SK-MEL-5 (cell line): Measurements from ENCODE around the gene GLIS1. TPM values are rescaled to one million over a fixed set of nuclear protein-coding genes. Genes with fewer than 3 reads are reported as not detected.
"Not testable (repeated sequence)": the region's sequence is repeated elsewhere in the genome, so short reads cannot be mapped to it uniquely, and the experiment has no call there.

ENCODE experiments used
- DNase-seq: peaks from one replicate; pipeline ENCODE4 v3.0.0-alpha.2; 2016; ENCODE audit warnings: low read depth, low spot score
- in situ Hi-C: cut with HindIII; loops from 2 replicates; pipeline ENCODE4 v1.10.0; 2016; ENCODE audit warnings: low sequenced_read_pairs, high pct_unique_total_duplicates, low pct_unique_long_range_greater_than_20kb
- total RNA-seq: library from RNA; depleted of rRNA; stranded (reverse); fragments of >200 nt; shearing (Covaris generic); gene quantifications from 2 replicates; pipeline ENCODE4 v1.2.3, GENCODE V29; 2014

The GLIS1 gene
- total RNA-seq, 1 experiment from 2014 or later = 0.16 TPM

DNA sequence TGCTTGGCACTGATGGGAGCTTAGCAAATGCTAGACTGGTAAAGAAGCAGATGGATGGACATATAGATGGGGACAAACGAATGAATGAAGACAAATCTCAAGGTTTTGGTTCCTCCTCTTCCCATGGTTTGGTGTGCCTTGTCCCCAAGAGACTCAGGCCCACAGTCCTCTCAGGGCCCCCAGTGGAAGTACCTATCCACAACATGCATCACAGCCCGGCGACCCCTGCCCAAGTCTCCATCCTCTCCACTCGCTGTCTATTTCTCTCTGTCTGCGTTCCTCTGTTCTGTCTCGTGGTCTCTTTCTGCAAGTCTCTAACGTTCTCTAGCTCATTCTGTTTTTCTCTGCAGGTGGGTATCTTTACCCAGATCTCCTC, 85.8 kb downstream of the GLIS1 start:
- in situ Hi-C loops = no loop called here
- DNase-seq = no peak

DNA sequence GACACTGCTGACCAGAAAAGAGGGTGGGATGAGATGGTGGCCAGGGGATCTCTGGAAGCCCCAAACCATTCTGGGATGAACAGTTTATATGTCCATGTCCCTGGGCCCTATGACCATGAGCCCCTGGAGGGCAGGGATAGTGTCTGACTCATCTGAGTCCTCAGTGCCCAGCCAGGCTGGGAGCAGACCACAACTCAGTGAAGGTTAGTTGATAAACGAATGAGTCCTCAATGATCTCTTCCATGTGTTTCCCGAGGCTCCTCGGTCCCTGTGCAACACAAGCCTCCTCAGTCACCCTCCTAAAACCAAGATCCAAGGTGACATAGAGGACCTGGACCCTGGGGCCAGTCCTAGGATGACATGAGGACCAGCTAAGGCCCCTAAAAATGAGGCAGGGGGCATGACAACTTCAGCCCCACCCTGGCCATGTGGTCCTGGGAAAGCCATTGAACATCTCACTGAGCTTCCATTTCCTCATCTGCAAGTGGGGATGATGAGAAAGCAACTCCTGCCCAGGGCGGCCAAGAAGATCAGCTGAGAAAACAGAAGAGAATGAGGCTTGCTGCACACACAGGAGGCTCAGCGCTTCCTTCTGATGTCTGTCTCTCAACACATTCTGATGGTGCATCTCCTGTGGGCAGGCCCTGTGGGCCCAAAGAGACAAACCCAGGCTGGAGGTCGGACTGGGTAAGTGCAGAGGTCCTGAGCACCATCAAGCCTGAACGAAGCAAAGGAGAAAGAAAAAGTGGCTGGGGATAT, 86.3 kb downstream of the GLIS1 start:
- DNase-seq = no peak
- in situ Hi-C loops = no loop called here

DNA sequence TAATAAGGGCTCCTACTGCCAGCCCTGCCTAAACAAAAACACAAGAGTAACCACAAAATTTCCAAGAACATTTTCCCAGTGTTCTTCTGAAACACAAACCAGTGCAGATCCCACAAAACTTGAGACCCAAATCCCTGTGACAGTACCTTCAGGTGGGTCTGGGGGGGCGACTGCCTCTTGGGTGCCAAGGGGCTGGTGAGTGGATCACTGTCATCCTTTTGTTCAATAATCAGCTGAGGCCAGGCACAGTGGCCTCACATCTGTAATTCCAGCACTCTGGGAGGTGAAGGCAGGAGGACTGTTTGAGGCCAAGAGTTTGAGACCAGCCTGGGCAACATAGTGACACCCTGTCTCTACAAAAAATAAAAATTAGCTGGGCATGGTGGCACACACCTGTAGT, 87.6 kb downstream of the GLIS1 start:
- in situ Hi-C loops = no loop called here
- no peak for DNase-seq

DNA sequence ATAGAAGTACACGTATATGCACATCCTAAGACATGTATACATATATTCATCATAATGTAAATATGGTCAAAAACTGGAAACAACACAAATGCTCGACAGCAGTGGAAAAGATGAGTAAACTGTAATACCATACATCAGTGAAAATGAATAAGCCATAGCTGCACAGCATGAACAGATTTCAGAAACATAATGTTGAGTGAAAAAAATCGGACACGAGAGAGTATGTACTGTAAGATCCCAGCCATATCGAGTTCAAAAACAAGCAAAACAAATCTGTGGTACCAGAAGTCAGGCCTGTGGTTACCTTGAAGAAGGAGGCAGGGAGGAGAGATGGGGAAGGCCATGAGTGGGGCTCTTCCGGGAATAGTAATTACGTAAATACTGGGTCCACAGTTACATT, 90.4 kb downstream of the GLIS1 start:
- no peak for DNase-seq
- in situ Hi-C loops = no loop called here

DNA sequence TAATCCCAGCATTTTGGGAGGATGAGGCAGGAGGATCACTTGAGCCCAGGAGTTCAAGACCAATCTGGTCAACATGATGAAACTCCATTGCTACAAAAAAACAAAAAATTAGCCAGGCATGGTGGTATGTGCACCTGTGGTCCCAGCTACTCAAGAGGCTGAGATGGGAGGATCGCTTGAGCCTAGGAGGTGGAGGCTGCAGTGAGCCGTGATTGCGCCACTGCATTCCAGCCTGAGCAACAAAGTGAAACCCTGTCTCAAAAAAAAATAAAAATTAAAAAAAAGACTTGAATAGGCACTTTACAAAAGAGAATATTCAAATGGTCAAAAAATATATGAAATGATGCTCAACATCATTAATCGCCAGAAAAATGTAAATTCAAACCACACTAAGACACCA, 91.0 kb downstream of the GLIS1 start:
- in situ Hi-C loops = not testable (repeated sequence)

DNA sequence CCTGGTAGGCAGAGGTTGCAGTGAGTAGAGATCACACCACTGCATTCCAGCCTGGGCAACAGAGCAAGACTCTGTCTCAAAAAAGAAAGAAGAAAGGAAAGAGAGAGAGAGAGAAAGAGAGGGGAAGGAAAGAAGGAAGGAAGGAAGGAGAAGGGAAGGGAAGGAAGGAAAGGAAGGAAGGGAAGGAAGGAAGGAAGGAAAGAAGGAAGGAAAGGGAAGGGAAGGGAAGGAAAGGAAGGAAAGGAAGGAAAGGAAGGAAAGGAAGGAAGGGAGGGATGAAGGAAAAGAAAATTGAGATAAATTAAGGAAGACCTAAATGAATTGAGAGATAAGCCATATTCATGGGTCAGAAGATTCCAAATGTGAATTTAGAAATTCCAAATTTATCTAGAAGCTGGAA, 92.2 kb downstream of the GLIS1 start:
- DNase-seq = no peak
- in situ Hi-C loops = no loop called here

More for the DNA sequence above, 91.0 kb downstream of the GLIS1 start:
- not testable (repeated sequence) for DNase-seq

DNA sequence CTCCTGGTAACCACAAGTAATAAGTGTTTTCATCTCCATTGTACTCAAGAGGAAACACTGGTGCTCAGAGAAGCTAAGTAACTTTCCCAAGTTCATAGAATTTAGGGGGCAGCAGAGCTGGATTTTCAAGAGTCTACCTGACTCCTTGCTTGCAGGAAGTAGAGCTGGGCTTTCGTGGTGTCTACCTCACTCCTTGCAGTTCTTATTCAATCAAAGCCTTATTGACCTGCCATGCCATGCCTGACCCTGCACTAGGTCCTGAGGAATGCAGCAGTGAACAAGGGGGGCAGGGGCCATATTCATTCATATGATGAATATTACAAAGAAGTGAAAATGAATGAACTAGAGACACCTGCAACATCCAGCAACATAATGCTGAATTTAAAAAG, 93.3 kb downstream of the GLIS1 start:
- DNase-seq = no peak
- in situ Hi-C loops = no loop called here

DNA sequence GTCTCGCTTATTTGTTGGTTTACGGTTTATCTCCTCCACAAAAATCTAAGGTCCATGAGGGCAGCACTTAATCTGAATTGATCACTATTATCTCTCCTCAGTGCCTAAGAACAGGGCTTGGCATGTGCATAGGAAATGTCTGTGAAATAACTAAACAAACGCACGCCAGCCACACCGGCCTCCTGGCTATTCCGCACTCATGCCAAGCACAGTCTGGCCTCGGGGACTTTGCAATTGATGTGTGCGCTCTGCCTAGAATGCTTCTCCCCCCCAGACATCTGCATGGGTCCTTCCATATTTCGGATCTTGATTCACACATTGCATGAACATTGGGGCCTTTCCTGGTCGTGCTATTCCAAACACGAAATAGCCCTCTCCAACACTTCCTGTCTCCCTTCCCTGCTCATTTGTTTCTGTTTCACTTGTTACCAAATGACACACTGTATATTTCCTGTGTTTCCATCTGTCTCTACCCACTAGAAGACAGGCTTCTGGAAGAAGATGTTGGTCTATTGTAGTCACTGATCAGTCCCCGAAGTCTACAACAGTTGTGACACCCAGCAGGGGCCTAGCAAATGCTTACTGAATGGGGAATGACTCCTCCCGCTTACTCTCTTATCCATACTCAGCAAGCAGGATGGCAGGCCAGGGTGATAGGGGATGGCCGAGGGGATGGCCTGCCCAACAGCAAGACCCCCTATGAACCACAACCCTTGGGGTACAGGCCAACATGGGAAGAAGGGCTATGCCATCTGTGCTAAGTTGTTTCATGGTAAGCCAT, 93.9 kb downstream of the GLIS1 start:
- no peak for DNase-seq
- in situ Hi-C loops = no loop called here

DNA sequence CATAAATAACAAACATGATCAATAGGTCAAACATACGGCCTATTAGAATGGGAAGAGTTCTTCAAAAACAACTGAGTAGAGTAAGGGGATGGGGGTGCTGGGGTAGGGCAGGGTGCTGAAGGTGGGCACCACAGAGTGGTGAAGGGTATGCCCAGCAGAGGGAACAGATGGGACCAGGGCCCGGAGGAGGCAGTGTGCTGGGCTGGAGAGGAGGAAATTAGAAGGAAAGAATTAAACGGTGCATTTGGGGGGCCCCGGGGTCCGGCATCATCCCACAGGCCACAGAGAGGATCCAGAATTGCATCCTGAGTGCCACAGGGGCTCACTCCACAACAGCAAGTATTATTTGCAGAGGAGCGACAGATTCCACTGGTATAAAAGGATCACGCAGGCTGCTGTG, 94.5 kb downstream of the GLIS1 start:
- in situ Hi-C loops = no loop called here
- no peak for DNase-seq

DNA sequence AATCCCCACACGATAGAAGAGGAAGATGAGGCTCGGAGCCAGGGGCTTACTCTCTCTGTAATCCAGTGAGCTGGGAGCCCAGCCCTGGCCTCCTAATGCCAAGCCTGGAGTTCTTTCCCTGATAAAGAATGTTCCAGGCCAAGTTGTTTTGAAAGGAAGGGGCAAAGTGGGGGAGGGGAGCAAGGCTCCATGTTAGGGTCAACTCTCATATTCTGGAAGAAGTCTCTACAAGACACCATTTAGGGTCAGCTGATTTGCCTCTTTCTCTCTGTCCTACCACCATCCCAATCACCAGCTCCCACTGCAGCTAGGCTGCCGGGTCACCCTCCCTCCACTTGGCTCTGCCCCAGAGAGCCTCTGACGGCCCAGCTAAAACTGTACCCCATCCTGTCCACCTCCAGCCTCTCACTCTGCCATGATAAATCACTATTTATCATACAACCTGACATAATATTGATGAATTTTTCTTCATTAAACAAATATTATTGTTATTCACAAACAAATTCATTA, 95.0 kb downstream of the GLIS1 start:
- in situ Hi-C loops = no loop called here

DNA sequence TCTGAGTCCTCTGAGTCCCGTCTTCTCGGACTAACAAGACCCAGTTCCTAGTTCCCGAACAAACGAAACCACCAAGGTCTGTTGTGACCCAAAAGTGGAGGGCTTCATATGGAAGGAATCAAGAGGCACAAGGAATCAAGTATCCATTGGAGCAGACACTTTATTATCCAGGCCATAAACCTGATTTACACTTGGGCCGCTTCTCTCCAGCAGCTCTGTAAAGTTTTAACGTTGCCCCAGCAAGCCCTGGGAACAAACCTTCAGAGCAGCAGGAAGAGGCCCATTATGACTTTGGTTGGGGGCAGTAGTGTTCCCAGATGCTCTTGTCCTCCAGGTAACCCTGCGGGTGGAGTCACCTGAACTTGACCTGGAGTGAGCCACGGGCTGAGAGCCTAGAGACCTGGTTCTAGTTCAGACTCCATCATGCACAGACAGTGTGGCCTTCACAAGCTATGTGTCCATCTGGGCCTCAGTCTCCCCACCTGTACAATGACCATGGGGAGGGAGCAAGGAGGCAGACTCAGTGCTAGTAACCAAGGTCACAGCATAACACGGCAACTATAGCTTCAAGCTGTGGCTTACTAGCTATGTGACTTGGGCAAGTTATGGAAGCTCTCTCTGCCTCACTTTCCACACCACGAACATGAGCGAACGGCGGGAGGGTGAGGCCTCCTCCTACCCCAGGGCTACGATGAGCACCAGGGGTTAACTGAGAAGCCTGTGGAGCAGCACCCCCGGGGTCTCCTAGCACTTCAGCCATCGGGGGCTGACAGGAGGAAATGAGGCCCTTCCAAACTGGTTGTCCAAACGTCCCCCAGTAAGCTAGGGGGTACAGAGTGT, 95.7 kb downstream of the GLIS1 start:
- in situ Hi-C loops = no loop called here
- DNase-seq = no peak

More for the DNA sequence above, 95.0 kb downstream of the GLIS1 start:
- DNase-seq = no peak

DNA sequence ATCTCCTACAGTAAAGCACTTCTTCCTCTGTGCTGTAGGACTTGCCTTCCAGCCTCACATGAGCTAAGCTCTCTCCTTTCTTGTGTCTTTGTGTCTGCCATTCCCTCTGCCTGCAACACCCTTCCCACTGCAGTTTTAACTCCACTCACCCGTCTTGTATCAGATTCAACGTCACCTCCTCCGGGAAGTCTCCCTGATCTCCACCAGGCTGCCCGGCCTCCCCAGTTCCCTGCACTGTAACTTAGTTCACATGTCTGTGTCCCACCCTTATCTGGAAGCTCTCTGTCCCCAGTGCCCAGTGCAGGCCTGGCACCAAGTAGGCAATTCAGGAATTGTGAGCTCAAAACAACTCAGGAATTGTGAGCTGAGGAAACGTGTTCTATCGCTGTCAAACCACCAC, 96.4 kb downstream of the GLIS1 start:
- in situ Hi-C loops = no loop called here
- DNase-seq = no peak

DNA sequence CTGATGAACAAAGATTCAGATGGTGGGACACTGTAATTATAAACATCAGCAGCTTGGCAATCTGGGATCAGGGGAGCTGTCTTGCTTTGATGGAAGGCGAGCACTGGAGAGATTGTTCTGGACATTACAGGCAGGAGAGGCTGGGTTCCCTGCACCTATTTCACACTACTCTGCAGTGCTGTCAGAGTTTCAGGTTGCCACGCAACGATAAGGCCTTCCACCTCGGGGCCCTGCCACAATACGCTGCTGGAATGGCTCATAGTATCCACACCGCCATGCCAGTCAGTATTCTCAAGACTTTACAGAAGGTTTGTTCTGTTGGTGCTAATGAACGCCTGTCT, 96.8 kb downstream of the GLIS1 start:
- in situ Hi-C loops = no loop called here
- no peak for DNase-seq

DNA sequence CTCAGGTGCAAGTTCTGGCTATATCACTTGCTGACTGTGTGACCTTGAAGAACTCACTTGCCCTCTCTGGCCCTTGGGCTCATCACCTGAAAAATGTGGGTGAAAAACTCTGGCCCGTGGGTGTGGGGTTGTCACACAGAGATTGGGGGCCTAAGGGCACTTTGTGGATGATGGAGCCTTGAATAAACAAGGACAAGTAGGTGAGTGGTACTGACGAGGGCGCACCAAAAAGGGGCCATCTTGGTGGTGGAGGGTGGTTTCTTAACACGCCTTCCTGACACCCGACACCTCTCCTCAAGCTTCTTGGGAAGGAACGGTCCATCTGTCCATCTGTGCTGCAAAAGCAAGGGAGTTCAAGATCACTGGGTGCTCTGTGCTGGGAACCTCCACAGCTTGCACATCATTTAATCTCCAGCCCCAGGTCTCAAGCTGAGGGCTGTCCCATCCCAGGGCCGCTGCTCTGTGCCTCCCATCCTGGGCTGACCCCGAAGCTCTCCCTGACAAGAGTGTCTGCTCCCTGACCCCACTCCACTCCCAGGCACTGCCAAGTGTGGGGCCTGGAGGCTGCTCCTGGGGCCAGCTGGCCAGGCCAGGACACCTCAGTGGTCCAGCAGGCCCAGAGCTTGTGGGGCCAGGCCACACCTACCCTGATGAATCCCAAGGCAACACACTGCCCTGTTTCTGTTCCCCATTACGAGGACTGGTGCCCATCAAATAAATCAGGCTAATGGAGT, 97.3 kb downstream of the GLIS1 start:
- no peak for DNase-seq
- in situ Hi-C loops = no loop called here

DNA sequence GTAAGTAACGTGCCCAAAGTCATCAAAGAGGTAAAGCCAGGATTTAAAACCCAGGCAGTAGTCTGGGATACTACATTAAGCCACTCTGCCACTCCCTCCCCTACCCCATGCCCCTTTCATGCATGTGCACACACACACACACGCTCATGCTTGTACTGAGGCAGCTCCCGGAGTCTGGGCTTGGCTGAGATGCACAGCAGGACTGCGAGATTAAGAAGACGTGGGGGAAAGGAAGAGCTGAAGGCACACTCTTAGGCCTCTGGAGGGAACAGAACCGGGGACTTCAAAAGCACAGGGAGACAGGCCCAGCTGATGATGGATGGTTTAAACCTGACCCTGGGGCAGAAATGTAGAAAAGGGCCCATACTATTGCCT, 98.3 kb downstream of the GLIS1 start:
- no peak for DNase-seq
- in situ Hi-C loops = no loop called here

DNA sequence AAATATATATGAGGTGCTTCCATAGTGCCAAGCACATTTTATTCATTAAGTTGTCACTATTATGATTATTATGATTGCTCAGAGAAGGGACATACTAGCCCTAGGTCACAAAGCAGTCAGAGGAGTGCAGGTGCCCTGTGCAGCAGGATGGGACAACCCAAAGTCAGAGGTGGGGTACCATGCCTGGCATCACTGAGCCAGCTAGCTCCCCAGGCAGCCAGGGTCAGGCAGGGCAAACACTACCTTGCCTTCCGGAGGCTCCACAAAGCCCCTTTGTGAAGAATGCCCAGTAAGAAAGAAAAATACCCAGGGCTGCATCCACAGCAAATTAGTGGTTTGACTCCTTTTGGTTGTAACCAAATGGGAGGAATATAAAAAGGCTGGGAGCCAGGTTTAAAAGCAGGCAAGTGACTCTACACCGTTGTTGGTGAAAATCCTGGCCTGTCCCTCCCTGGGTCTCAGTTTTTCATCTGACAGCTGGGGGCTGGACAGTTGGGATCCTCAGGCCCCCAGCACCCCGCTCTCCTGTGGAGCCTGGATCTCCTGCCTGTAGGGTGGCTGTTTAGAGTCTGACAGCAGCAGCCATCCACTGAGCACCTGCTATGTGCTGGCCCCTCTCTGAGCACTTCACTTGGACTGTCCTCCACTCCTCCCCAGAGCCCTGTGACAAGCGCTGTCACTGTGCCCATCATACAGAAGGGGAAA, 98.8 kb downstream of the GLIS1 start:
- in situ Hi-C loops = no loop called here

DNA sequence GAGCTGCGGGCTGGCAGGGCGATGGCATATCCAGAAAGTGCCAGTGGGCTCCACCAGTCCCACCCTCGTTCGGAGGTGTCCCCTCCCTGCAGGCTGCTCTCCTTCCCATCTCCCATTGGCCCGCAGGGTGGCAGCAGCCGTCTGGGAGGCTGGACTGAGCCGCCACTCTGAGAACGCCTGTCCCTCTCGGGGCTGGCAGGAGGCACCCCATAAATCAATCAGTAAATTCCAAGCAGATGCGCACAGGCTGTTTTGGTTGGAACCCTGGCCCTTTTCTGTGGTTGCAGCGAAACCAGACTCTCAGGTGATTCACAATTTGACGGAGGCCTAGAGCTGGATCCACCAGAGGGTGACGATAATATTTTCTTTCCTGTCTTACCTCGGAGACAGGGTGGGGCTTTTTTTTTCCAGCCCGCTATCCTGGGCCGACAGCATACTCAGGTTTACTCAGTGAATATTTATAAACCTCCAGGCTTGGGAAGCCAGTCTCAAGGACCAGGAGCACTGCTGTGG, 99.7 kb downstream of the GLIS1 start:
- in situ Hi-C loops = no loop called here
- DNase-seq = no peak

More for the DNA sequence above, 98.8 kb downstream of the GLIS1 start:
- DNase-seq = no peak
